ENCODE data around the gene BAG5.

The BAG5 gene

DNA sequence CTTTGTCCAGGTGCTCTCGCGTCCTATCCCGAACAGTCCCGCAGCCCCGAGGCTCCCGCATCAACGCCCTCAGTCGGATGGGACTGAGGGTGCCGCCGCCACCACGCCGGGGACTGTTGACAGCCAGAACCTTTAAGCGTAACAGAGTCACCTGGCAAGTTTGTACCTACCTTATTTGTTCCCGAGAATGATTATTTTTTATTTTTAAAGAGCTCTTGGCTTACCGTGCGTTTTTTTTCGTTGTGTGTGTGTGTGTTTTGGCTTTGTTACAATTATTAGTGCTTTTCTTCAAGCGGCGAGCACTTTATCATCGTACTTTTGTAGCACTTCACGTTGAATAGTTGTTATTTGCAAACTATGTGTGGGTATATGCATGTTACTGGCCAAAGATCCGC, 766 bp upstream of the BAG5 start:
- DNase-seq, result no peak

DNA sequence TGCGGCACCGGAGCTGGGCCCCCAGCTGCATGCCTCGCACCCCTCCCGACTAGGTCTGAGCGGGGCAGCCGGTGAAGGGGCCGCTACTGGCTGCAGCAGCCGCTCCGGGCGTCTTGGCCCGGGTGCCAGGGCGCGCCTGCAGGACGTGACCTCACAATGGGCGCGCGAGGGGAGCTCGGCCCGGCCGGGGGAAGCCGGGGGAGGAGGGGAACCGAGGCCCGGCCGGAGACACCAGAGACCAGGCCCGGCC, 353 bp downstream of the BAG5 start:
- DNase-seq, result no peak

DNA sequence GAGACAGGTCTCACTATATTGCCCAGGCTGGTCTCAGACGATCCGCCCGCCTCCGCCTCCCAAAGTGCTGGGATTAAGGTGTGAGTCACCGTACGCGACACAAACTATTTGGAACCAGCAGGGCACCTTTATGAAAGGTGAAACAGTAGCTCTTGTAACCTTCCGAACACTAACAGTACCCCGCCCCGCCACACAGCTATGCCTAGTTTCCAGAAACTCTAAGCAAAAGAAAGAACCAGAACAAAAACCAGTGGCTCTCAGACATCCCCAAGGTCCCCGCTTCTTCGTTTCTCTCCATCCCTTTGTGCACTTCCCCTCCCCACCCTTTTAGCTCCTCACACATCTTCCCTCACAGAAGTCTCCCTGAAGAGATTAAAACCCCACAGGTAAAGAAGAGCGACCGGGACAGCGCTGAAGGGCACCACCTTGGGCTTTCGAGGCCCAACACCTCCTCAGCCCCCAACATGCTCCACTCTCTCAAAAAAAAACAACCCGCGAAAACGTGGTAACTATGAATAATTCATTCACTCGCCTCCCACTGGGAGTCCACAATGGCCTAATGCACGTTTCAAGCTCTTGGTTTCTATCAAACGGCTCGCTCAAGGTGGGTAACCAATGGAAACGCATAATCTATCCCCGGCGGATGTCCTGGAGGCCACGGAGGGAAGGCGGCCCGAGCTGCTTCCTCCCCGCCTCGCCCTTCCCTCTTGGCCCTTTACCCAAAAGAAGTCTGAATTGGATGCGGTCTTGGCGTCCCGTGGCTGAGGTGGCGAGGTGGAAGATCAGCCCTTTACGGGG, 877 bp downstream of the BAG5 start:
- peak; percentile 35 to 43 for DNase-seq

DNA sequence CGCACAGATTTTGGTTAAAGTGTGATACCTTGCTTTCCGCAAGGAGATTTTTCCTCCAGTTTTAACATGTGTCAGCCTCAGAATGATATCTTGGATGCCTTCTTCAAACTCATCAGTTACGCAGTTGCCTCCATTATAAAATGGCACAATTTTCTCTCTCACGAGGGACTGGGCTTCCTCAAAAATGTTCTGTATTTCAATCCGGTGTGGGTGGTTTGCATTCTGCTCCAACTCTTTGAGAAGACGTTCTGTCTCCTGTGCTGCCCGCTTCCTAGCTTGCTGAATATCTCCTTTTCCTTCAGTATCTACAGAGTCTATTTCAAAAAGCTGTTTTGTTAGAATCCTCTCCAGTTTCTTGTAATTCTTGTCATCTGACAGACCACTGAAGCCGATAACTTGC, 1.8 kb downstream of the BAG5 start:
- no peak for DNase-seq

DNA sequence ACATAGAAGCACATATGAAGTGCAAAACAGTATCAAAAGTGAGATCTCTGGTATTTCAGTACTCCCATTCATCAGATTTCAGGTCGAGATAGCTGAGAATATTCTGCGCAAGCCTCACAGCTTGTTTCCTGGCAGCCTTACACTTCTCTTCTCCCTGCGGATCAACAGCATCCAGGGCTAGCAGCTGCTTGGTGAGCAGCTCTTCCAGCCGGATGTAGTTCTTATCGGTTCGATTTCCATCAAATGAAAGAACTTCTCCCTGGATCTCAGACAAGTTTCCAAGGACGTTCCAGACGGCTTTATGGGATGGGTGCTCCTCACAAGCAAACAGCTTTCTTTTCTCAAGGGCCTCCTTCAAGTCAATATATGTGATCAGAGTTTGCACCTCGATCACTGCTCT, 2.7 kb downstream of the BAG5 start:
- no peak for DNase-seq

DNA sequence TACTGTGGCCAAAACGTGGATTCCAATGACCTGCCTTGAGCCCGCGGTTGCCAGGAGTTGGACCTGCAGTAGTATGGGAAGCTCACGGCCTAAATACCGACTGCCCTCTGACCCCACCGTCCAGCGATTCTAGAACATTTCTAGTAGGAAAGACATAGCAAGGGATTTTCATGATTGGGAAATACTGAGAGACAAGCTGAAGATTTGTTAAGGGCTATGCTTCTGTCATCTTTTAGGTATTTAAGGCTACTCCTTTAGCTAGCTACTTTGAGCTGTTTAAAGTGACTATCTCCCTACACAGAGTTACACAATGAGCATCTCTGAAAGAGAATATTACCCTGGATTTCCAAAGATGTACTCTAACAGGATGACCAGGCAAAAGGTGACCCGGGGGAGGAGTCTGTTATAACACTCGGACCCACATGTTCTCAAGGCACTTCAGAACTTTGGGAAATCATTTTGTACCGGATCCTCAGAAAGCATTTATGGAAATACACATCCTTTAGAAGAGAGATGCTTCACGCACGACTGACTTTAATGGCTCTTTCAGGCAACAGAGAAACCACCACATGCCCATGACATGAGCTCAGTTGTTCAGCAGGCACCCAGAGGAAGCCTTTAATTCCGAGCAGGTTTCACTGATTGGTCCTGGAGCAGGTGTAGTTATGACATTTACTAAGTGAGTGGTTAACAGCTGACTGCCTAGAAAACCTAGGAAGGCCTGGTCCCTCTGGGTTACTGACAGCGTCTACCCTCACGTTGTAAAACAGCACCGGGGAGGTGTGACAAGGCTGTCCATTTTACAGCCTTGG, 4.2 kb downstream of the BAG5 start:
- no peak for DNase-seq

DNA sequence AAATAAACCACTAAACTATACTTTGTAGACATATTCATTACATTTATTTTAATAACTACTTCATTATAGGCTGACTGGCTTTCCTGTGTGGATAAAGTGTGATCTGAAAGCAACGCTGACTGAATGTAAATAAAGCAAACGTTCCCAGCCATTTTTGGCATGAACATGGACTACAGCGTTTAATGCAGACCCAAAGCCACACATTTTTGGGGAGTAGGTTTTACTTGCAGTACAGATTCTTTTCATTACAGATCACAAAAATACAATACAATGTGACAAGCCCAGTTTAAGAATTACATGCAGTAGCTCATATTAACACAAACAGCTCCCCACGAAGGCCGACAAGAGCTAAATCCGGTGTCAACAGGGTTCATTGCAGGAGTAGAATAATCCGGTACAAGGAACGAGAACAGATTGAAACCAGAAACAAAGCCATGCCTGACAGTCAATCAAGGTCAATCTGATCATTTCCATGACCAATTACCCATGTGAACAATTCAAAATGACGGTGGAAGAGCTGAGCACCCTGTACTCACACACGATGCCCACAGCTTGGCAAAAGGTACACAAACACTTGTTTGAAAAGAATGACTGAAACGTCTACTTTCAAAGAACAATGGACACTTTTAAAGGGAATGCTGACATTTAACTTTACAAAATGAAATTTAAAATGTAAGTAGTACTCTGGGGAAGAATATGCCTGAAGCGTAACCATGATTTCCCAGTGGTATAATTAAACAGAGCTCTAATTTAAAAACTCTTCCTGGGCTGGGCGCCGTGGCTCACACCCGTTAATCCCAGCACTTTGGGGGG, 5.3 kb downstream of the BAG5 start:
- DNase-seq, result no peak

DNA sequence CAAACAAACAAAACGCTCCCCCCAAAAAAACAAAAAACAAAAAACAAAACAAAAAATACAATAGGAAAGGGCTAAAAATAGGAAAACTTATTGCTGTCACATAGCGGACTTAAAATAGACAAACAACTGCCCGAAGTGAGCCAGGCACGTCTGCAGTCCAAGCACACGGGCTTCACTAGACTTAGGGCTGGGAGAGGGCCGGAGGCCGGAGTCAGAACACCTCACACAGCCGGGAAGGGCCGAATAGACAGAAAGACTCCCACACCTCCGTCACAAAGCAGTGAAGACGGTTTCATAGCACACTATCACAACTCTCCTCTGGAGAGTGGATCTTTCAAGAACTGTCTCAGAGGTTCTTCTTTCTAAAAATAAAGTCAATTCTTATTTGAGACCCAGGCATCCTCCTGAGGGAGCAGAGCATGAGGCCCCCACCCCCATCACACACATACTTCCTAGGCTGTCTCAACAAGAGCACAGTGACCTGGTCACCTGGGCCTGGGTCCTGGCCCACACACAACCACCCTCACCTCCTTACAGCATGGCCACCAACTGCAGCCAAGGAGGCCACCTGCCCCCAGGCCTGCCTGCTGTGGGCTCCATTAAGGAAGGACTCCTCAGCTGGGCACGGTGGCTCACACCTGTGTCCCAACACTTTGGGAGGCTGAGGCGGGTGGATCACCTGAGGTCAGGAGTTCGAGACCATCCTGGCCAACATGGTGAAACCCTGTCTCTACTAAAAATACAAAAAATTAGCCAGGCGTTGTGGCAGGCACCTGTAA, 6.7 kb downstream of the BAG5 start:
- DNase-seq, result no peak

DNA sequence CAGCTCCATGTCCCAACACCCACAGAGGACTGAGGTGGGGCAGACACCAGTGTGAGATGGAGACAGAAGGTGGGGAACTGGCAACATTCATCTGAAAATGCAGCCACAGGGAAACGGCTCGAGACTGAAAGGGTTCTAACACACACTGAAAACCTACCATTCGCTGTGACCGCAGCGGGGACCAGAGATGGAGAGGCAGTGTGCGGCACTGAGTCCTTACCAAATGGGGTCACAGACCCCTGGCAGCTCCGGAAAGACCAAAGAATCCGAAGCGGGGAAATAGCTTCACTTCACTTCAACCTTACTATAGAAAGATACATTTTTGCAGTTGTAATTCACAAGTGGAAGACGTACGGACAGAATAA, 9.6 kb downstream of the BAG5 start:
- no peak for DNase-seq

DNA sequence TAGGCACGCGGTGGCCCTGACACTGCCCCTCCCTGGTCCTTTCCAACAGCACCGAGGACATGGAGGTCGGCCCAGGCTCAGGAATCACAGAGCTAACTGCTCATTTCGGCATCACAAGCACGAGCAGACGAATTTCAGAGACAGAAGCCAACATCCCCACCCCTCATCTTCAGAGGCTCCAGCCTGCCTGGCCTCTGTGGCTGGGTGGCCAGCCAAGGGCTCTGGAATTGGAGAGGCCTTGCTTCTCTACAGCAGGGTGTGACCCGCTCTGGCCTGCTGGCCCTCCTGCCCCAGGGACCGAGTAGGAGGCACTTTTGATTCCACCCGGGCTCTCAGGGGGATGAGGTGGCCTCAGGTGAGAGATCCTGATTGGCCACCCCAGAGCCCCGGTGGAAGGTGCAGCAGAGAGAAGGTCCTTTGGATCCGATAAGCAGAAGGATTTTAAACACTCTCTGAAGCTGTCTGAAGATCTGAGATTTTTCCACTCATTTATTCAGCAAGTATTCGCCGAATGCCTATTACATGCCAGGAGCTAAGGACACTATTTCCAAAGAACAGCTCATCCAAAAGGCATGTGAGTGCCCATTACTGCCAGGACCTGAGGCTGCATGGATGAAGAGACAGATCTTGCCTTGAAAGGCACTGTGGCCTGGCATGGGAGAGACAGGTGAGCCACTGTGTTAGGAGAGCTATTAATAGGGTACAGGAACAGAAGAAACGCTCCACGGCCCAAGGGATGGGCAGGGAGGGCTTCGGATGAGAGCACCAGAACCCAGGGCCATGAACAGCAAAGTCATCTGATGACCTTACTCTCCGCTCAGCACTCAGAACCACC, 10.2 kb downstream of the BAG5 start:
- no peak for DNase-seq

DNA sequence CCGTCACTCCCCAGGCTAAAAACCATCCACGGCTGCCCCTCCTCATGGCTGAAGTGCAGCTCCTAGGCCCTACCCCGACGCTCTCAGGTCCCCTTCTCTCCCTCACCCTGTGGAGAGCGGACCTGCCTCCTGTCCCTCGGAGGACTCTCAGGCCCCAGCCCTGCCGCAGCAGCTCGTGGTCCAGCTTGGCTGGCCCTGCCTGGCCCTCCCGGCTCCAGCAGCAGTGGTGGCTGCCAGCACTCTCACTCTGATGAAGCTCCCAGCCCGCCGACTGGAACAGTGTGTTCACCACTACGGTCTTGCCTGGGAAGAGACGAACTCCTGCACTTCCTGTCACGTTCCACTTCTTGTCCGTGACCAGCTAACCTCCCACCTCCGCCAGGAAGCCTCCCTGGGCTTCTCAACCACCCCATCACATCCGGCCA, 11.1 kb downstream of the BAG5 start:
- DNase-seq, result no peak

DNA sequence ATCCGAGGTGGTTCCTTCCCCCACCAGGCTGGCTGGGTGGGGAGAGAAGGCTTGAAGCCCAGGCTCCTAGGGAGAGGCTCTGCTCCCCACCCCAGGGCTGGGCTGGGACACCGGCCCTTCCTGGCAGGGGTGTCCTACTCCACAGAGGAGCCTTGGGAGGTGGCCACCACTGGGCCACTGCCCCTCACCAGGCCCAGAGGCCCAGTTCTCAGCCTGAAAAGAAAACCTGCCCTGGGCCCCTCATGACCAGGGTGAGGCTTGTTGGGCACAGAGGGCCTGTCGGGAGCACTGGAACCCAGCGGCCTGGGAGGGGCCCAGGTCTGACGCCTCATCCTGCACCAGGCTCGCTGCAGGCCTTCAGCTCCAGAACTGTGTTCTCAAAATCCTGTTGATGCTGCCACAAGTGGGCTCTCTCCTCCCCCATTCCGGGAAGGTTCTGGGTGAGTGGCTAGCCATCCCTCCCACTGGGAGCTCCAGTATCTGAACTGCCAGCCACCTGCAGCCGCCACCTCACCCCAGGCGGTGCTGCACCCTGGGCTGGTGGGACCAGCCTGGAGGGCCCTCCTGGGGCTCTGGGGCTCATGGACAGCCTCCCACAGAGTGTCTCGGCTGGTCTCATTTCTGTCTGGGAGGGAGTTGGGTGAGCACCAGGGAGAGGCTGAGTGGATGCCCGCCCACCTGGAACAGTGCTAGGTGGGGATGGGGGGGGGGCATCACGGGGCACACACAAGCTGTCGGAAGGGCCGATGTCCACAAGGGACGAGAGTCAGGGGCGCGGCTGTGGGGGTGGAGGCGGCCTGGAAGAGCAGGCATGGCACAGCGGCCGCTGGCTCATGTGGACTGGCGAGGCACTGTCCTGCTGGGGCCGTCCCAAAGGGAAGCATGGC, 11.8 kb downstream of the BAG5 start:
- no peak for DNase-seq

DNA sequence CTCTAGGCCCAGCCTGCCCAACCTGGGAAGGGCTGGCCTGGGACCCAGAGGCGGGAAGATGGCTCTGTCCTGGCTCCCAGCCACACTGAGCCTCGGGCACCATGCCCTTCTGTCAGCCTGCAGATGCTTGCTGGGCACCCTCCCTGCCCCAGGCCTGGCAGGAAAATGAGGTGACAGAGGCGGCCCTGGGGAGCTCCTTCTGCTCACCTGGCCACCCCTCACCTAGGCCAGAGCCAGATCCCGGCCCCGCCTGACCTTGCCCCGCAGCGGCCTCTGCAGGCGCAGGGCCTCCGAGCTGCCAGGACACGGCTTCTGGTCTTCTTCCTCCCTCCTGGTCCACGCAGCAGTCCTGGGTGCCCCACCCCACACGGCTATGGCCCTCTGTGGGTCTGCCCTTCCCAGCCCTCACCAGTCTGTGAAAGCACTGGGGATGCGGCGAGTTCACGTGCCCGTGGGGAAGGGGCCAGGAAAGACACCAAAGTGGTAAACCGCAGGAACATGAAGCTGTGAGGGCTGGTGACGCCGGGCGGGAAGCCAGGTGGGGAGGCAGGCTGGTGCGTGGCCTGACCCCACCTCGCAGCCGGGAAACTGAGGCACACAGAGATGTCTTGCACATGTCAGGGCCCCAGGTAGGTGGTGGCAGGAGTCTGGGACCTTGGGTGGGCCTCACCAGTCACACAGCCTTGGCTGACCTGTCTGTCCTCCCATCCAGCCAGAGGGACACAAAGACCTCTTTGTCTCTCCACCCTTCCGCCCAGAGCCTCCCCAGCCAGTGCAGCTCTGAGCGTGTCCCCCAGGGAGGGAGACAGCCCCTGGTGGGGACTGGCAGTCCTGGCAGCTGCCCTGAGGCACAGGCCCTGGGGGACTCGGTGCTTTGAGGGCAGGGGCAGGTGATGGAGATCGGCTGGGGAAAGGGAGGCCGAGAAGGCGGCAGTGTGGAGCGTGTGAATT, 12.8 kb downstream of the BAG5 start:
- no peak for DNase-seq

DNA sequence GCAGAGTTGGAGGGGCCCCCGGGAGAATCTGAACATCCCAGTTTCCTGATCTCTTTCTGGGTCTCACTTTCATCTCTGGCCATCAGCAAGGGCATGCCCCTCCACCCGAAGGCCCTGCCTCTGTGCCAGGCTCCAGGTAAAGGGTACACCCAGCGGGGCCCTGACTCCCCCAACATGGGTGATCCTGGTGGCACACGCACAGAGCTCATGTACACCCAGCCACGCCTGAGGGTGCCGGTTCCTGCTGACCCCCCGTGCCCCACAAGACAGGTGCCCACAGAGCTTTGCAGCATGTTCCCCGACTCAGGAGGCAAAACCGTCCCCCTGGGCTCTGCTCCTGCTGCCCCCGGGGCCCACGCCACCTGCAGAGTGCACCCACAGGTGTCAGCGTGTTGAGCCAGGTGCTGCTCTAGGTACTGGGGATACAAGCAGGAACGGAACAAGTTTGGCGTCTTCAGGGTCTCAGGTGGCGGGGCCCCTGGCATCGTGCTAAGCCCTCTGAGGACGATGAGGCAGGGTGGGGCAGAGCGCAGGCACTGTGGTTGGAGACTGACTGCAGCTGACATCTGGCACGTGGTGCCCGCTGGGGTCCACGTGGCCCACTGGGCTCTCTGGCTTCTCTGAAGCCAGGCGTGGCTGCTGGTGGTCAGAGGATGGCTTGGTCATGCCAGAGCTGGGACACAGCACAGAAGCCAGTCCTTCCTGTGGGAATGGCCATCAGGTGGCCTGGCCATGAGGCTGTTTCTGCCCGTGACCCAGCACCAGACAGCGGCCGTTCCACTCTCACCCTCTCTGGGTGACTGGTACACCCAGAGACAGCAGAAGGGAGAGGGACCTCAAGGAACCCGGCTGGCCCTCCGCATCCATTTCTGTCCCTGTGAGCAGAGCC, 13.8 kb downstream of the BAG5 start:
- DNase-seq, result no peak

DNA sequence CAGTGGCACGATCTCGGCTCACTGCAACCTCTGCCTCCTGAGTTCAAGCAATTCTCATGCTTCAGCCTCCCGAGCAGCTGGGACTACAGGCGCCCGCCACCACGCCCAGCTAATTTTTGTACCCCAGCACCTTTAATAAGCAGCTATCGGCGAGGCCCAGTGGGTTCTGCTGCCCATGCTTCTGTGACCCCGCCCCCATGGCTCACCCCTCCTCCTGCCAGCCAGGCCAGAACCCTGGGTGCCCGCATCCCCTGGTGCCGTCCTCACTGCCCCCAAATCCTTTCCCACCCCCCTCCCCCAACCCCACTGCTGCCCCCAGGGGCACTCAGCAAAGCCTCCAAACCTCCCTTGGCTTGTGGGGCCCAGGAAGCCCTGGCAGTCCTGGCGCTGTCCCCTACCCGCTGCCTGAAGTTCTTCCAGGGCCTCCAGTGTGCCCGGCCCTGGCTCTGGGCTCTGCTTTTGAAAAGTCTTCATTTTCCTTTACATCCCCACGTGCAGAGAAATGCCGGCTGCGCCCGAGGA, 14.5 kb downstream of the BAG5 start:
- no peak for DNase-seq

DNA sequence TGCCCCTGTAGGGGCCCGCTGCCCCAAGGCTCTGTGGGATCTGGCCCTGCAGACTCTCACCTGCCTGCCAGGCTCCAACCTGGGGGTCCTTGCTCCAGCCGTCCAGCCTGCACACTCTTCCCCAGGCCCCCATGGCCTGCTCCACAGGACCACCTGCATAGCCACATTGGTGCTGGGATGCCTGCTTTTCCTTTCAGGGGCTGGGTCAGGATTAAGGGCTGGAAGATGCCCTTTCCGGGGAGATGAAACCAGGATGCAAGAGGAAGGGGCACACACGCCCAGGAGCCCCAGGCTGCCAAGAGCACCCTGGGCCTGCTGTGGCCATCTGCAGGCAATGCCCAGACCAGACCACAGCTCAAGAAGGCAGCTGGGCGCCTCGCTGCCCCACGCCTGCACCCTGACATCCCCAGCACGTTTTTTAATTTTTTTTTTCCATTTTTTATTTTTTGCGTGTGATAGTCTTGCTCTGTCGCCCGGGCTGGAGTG, 15.0 kb downstream of the BAG5 start:
- DNase-seq, result no peak

DNA sequence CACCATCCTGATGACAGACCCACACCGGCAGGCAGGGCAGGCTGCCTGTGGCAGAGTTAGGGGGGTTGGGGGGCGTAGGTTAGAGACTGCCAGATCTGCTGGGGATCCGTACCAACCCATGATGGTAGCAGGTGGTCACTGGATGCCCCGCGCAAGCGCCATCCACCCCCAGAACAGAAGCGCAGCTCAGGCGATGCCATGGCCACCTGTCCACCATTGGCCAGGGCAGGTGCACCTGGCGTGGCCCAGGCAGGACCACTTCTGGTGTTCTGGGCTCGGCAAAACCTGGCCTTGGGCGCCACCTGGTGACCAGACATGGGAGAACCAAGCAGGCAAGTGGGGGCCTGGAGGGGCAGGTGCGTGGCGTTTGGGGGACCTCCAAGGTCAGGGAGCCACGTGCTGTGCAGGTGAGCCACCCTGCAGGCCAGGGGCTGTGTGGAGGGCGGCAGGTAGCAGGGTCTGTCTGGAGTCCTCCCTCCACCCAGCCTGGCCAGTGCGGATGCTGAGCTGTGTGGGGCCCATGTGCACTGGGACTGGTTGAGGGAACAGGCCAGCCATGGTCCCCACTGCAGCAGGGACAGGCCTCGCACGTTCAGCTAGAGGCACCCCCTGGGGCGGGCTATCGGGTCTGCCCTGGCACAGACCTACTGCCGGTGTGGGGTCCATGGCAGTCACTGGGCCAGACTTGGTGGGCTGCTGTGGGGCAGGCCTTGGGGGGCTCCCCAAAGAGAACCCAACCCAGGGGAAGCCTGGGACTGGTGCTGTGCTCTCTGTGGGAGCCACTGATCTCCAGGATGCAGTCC, 15.6 kb downstream of the BAG5 start:
- peak; percentile 71 to 76 for DNase-seq

Measured in activated CD4-positive, alpha-beta T cell treated with anti-CD3 and anti-CD28 coated beads, Interleukin-2, amount 50 U/mL, for 4 hours (primary cell).